Endometrium (tissue), 2 donors: ENCODE data around the gene UBXN10.

Source experiments
- FAIRE-seq: peaks from 2 replicates; lab custom pipeline; 2012; peaks lifted over from hg19 to GRCh38; lab: Jason Lieb, UNC
- donor health status: control.
- donor health status: control.

Gene UBXN10

DNA sequence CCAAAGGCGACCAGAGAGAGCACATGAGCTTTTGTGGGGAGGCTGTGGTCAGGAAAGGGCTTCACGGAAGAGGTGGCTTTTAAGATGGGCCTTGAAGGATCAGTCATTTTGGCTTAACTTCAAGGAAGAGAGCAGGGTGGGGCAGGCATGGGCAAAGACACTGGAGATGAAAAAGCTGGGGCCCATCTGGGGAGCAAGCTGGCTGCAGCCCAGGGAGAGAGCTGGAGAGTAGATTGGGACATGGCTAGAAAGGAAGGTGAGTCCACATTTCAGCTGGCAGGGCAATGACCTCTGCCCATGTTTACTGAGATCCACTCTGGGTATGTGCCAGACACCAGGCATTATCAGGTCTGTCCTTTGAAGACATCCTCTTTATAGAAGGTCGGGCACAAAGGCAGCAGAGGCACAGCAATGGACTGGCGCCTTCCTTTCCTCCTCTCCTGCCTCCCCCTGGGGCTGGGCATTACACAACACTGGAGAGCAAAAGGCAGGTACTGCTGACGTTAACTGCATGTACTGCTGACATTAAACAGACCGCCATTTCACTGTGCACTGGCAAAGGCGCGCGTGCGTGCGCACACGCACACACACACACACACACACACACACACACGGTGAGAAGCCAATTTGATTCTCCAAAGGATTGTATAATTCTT, 2.2 kb upstream of the UBXN10 start:
- FAIRE-seq, result no peak

DNA sequence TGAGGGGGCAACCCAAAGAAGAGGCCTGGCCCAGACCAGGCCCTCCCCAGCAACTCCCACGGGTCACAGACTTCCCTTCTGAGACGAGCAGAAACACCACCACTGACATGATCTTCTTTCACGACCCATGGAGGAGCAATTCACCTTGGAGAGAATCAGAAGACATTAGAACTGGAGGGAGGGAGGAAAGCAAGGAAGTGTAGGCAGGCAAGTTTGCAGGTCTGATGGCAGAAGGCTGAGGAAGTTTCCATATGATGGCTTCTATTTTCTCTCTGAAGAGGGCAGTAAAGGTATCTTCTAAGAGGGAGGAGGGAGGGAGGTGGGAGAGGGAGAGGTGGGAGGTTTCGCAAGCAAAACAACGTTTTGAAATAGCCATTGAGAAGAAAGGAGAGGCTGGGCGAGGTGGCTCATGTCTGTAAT, 1.4 kb upstream of the UBXN10 start:
- FAIRE-seq, result no peak

DNA sequence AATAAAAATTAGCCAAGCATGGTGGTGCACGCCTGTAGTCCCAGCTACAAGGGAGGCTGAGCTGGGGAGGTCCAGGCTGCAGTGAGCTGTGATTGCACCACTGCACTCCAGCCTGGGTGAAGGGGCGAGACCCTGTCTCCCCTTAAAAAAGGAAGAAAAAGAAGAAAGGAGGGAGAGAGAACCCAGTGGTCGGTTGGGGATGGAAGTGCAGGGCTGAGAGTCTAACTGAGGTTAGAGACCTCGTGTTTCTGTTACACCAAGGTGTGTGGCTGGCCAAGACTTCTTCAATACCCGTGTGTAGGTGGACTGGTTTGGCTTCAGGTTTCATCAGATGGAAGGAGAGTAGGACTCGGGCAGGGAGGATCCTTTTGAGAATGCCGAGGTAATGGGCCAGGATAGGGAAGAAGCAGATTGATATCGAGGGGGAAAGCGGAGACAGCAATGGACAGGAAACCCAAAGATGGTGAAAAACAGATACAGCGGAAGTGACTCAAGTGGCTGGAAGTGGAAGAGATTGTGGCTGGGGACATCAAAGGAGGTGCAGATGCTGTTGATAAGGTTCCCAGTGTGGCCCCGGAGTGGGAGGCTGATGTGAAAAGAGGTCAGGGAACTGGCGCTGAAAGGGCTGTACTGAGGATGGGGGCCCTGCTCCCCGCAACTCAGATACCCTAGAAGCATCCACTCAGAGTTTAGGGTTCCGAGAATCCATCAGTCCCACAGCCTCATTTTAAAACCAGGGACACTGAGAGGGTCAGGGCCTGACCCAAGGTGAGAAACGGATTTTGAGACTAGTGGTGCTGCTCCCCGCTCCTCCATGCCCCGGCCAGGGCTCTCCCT, 681 bp upstream of the UBXN10 start:
- no peak for FAIRE-seq

DNA sequence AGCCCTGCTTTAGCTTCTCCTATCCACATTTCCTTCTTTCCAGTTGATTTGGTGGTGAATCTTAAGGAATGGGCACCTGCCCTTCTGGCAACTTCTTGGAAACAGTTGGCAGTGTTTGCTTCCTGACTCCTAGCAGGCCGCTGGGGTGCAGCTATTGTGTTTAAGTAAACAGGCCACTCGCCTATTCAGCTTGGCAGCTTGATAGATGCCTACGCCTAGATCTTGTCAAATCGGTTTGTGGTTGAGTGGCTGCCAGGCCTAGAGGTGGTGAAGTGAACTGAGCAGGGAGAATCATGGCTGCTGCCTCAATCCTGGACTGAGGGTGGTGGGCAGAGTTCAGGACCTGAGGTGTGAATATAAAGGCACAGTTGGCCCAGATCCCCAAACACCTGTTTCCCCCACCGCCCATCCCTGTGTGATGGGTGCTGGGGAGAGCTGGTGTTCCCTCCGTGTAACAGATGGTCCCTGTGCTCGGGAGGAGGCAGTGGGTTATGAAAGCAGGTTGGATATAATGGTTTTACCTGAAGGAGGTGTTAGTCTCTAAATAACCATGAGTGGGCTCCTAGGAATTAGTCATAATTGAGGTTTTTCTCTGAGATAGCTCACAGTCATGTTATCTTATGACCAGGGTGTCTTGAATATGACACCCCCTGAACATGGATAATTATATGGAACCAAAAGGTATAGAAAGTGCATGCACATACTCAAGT, 1.4 kb downstream of the UBXN10 start:
- no peak for FAIRE-seq

DNA sequence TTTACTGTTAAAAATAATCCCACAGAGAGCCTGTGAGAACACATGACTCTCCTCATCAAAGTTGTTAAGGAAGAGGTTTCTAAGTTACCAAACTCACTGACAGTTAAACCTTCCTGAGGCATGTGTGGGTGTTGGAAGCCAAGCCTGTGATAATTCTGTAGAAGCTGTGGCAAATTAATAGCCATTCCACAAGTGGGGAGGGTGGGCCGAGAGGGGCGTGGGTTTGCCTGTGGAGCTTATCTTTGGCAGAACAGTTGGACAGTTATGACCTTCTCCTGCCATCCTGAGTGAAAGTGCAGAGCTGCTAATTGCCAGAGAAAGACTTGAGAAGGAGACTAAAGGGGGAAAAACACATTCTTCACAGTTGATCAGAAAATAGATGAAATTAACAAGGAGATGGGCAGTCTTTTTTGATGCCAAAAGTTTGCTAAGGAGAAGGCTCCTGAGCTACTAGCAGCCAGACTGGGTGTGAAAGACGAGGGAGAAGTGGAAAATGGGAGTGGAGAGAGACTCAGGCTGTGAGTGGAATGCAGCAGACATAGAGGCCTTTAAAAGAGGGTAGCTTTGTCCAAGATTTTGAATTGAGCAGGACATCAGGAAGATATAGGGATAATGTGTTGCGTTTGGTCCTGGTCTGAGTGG, 2.0 kb downstream of the UBXN10 start:
- FAIRE-seq, result no peak

DNA sequence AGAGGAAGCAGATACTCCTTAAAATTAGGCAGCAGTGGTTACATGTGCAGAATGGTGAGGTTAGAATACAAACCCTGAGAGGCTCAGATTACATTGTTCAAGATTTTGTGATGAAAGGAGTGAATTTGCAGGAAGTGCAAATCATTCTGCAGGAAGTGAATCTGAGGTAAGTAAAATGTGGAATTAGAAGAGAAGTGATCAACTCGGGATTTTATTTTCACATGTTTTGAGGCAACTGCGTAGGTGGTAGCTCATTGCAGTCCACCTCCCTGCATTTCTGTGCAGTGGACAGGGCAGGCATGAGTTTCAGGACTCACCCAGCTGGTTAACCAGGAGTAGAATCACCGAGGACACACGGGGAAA, 2.5 kb downstream of the UBXN10 start:
- FAIRE-seq, result no peak

DNA sequence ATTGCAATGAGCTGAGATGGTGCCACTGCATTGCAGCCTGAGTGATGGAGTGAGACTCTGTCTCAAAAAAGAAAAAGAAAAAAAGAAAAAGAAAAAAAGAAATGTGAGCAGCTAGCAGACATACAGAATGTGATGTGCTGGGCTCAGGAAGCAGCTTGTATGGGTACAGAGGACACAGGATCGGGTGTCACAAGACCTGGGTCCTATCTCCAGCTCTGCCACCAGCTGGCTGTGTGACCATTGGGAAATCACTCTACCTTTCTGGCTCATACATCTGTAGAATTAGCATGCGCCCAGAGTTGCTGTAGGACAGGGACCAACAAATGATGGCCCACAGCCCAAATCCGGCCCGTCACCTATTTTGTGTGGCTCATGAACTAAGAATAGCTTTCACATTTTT, 3.8 kb downstream of the UBXN10 start:
- no peak for FAIRE-seq

DNA sequence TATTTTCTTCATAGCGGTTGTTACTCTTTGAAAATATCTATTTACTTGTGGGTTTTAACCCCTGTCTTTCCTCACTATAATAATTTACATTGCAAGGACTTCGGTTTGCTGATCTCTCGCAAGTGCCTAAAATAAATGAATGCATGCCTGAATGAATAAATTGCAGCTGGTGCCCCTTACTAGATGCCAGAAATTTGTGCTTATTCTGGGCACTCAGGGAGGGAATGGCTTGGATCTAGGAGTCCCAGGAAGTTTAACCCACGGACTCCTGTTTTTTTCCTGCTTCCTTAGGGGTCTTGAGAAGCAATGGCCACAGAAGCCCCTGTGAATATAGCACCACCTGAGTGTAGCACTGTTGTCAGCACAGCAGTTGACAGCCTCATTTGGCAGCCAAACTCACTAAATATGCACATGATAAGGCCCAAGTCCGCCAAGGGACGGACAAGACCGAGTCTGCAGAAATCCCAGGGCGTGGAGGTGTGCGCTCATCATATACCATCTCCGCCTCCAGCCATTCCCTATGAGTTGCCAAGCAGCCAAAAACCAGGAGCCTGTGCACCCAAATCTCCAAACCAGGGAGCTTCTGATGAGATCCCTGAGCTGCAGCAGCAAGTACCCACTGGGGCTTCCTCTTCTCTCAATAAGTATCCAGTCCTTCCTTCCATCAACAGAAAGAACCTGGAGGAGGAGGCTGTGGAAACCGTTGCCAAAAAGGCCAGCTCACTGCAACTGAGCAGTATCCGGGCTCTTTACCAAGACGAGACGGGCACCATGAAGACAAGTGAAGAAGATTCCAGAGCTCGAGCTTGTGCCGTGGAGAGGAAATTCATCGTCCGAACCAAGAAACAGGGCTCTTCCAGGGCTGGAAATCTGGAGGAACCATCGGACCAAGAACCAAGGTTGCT, 4.6 kb downstream of the UBXN10 start:
- FAIRE-seq, result no peak

DNA sequence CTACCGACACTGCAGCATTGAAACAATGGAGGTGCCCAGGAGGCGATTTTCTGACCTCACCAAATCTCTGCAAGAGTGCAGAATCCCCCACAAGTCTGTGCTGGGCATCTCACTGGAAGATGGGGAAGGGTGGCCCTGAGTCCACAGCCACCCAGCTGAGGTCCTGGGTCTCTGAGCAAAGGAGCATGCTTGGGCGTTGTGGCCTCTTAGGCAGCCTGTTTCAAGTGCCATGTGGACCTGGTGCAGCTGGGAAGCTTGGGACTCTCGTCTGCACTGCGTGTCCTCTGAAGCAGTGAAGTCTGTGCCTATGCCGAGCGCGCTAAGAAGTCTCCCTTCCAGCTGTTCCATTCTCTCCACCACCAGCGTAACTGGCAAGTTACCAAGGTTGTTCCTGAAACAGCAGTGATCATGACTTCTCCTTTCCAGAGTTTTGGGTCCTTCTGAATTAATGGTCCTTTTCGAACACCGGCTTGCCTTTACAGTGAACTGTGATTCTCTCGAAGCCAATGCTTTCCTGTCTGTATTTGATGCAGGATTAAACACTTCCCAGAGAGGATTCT, 5.5 kb downstream of the UBXN10 start:
- FAIRE-seq, result no peak

DNA sequence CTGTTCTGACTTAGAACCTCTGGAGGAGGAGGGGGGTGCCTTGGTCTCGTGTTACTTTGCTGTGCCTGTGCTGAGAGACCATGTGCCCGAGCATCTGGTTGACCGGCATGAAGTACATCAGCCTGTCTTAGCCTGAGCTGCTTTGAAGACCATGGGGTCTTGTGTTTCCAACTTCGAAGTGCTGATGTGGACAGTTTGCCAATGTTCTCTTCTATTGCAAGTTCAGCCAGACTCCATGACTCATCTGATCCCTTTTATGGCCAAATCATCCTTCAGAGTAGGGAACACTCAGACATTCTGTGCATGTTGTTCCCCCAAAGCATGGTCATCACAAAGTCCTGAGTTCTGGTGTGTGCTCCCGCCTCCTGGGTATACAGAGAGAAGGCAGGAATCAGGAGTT, 6.5 kb downstream of the UBXN10 start:
- no peak for FAIRE-seq

DNA sequence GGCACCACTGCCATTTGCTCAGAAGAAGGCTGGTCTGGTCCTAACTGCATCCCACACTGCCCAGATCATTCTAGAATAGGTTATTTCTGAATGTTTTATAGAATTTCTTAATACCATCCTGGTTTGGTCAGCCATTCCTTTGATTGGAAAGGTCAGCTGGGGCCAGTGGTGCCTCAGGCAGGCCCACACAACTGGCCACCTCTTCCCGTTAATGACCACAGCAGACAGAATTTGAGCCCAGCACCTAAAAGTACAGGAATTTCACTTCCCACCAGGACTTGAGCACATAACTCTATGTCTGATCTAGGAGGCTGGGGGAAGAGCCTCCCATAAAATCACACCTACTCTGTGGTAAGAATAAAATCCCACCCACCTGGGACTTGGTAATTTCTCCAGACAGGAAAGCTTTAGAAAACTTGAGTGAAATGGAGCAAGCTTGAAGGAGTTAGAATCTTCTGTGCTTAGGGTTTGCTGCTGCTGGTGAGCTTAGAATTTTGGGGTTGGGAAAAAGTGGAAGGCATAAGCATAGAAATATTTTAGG, 7.0 kb downstream of the UBXN10 start:
- FAIRE-seq, result no peak

DNA sequence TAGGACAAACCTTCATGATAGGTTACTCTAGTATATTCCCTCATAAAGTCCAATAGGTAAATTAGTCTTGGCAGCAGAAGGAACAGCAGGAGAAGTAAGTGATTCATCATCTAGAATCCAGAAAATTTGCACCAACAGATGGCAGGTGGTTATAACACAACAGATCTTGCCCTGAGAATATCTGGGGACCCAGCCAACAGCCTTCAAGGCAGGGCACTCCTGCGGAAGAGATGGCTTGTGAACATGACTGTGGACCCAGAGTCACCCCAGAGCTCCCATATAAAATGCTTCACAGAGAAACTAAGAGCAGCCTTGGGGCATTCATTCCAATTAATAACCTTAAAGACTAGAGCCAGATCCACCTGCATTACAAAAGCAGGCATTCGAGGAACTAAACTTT, 8.3 kb downstream of the UBXN10 start:
- FAIRE-seq, result no peak

DNA sequence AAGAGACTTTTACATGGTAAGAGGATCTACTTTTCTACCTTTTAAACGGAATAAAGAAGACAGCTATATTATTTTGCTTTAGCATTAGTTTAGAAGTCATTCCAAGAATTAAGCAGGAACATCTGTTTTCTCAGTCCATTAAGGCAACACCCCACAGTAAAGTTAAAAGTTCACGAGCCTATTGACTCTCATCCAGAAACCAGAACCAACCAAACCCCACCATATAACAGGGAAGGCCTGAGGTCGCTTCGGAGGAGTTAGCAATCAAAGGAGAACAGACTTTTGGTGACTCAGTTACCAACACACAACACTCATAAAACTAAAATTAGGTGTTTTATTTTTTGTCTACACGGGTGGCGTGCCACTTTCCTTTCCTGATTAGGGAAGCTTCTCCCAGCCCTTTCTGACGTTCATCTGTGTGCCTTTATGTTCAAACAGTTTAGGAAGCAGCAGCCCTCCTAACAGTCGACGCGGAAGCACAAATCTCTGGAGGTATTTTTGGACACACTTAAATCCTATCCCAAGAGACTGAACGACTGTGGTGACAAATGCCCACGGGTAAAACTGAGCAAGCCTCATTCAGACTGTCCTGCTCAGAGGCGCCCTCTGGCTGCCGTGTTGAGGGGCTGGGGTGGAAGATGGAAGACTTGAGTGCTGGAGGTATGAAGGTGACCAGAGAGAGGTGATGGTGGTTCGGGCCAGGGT, 9.0 kb downstream of the UBXN10 start:
- FAIRE-seq, result peak; percentile 82

DNA sequence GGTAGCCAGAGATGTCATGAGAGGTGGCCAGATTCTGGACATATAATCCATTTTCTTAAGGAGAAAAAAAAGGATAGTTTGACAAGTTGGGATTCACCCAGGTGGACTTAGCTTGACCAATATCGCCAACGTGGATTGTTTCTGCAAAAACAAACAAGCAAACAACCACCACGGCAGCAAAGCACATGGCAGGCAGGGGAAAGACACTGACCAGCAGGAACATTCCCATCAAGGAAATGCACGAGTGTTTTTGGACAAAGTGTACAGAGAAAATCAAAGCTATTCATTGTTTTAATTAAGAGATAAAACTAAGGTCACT, 9.5 kb downstream of the UBXN10 start:
- no peak for FAIRE-seq

DNA sequence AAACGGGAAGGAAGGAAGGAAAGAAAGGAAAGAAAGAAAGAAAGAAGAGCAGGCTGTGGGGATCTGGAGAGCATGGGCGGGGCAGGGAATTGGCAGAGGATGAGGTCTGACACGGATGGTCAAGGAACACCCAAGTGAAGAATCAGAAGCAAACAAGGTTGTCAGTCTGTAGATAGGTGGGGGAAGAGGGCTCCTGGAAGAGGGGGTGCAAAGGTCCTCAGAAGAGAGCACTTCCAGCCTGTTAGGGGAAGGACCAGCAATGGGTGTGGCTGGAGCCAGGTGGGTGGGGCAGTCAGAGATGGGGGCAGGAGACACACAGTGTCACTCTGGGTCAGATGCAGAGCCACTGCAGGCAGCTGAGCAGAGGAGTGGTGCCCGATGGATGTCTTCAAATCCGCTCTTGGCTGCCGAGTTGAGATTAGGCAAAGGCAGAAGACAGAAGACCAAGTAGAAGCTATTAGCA, 11.5 kb downstream of the UBXN10 start:
- no peak for FAIRE-seq

DNA sequence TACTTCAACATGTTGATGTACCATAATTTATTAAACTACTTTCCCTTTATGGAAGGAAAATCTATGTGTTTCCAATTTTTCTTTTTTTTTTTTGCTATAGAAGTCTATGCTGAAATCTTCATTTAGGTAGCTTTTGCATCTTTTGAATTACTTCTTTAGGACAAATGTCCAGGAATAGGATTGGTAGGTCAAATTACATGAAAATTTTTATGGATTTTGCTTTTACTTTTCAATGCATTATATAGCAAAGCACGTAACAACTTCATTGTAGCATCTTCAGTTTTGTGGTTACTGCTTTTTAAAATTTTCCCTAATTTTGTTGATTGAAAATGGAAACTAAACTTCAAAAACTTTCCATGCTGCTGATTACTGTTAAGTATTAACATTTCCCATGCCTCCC, 12.4 kb downstream of the UBXN10 start:
- FAIRE-seq, result no peak

DNA sequence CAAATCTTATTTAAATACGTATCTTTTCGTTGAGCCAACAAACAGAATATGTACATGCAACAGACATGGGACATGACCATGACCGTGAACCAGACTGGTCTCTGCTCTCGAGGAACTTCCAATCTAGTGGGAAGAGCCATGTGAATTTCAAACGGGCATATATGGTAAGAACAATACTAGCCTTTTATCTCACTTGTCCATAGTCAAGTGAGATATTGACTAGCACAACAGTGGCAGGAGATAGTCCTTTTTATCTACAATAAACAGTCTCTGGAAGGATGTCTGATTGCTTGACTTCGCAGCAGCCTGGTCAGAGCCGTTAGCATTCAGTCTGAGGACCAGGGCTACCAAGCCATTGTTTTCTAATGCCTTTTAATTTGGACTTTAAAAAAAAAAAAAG, 13.0 kb downstream of the UBXN10 start:
- no peak for FAIRE-seq

DNA sequence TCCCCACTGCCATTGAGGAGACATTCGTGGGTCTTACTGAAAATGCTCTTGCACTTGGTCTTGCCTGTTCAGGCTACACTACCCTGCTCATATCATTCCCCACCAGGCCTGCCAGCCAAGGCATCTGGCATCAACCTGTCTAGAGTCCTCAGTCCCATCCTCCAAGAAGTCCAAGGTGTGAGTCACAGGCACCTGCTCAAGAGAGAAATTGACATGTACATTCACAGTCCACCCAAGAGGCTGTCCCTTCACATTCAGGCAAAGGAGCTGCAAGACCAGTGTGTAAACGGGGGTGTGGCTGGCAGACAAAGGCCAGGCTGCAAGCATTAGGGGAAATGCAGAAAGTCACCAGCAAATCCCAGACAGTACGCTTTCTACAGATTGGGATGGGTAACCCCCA, 13.5 kb downstream of the UBXN10 start:
- no peak for FAIRE-seq

DNA sequence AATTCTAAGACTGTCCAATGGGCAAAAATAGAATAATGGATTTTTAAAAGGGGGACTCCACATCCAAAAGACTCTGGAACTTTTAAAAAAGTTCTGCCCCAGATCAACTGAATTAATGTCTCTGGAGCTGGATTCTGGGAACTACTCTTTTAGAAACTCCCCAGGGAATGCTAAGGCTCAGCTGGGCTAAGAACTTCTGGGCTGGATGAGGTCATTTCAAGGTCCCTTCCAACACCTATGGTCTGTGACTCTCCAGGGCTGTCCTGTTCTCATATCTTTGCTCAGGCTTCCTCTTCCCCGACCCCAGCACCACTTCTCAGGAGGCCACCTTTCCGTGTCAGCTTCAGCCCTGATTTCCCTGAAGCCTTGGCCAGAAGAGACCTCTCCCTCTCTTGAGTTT, 13.9 kb downstream of the UBXN10 start:
- FAIRE-seq, result no peak

DNA sequence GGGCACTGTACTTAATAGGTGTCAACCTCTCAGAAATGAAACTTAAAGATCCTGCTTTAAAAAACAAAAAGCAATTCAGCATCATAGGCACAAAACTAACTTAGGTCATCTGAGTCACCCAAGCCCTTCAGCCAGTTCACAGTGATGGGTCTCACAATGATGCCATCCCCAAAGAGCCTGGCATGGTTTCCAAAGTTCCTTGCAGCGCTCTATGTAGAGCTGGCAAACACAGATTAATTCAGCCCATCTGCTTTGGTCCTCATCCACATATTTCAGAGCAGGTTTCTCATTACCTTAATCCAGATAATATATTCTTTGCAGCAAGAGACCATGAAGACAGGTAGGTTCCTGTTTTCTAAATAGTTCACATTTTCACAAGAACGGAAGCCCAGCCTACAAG, 15.1 kb downstream of the UBXN10 start:
- no peak for FAIRE-seq

DNA sequence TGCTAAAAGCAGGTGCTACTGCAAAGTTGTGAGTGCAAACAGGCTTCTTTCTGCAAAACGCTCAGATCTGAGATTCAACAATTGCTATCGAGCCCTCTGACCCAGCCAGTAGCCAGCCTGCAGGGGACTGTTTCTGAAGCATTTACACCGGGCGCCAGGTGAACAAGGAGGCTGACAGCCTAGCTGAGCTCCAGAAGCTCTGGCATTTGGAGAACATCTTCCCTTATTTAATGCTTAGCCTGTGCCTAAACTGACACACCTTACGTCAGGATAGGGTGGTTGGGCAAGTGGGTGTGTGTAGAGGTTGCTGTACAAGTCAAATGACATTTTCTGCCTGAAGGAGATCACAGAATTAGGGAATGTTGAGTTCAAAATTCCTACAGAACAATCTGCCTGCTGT, 16.3 kb downstream of the UBXN10 start:
- FAIRE-seq, result no peak
